Measurements from ENCODE around the gene POLG2. TPM values are rescaled to one million over a fixed set of nuclear protein-coding genes. Genes with fewer than 3 reads are reported as not detected.
"Not testable (repeated sequence)": the region's sequence is repeated elsewhere in the genome, so short reads cannot be mapped to it uniquely, and the experiment has no call there.

The POLG2 gene
- total RNA-seq, 2 experiments from 2014 or later = 22.9 to 51.1 TPM

DNA sequence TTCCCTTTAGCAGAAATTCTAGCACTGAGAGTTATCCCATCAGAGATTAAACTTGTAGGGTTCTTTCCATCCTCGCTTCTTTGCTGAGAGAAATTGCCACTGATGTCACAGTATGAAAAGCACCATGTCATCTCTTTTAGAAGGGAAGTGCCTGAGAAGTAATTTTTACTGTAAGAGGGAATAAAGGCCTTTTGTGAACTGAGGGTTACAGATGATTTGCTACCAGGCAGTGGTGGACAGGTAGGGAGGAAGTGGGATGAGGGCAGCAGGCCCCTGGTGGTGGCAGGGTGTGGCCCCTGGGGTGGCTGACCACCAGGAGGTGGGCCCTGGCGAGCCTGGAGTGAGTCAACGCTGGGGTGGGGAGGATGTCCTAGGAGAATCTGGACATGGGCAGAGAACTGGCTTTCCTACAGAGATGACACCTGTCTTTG lies 54.3 kb downstream of the POLG2 start:
- ChIA-PET CTCF (ENCODE audit: unreplicated experiment) (no interaction called here), POLR2A (interaction anchor here (1.1 kb wide), 1 partner anchor 14 kb away, joined by 4 read pairs; no protein-coding TSS in a partner anchor)
- H4K20me1 ChIP-seq (ENCODE audit: insufficient read depth, low read length) = no peaks in the 10 kb centered on the region
- no peaks in the 10 kb centered on the region for H3K79me2 ChIP-seq (ENCODE audit: insufficient read depth, low read depth, low read length)
- peaks cover under 1% of the 10 kb centered on the region for H3K4me1 ChIP-seq (ENCODE audit: insufficient read depth, low read length, poor library complexity, severe bottlenecking)
- H2AFZ ChIP-seq (ENCODE audit: low read length) = no peak overlapping the region
- no peak overlapping the region for H3K27ac ChIP-seq (ENCODE audit: low read depth, low read length, poor library complexity, severe bottlenecking)
- intact Hi-C loops (cut with micrococcal nuclease; ENCODE audit: unreplicated experiment) = no loop called here
- no peak for DNase-seq (ENCODE audit: low spot score)
- TF ChIP-seq, protein P1, sequence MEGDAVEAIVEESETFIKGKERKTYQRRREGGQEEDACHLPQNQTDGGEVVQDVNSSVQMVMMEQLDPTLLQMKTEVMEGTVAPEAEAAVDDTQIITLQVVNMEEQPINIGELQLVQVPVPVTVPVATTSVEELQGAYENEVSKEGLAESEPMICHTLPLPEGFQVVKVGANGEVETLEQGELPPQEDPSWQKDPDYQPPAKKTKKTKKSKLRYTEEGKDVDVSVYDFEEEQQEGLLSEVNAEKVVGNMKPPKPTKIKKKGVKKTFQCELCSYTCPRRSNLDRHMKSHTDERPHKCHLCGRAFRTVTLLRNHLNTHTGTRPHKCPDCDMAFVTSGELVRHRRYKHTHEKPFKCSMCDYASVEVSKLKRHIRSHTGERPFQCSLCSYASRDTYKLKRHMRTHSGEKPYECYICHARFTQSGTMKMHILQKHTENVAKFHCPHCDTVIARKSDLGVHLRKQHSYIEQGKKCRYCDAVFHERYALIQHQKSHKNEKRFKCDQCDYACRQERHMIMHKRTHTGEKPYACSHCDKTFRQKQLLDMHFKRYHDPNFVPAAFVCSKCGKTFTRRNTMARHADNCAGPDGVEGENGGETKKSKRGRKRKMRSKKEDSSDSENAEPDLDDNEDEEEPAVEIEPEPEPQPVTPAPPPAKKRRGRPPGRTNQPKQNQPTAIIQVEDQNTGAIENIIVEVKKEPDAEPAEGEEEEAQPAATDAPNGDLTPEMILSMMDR (conservative IDR thresholded peaks at IDR 0.05; ENCODE audit: low read length) = no peak
- TF ChIP-seq EZH2phosphoT487 (IDR thresholded peaks at IDR 0.05; ENCODE audit: borderline replicate concordance, low read depth, low read length) = no peak
- H3K9me3 ChIP-seq (ENCODE audit: low read length) = peaks cover 23% of the 10 kb centered on the region
- H3K4me3 ChIP-seq (ENCODE audit: low read depth, low read length, poor library complexity, severe bottlenecking) = no peak overlapping the region
- H3K36me3 ChIP-seq (ENCODE audit: insufficient read depth, low read length) = no peaks in the 10 kb centered on the region
- no TSS peak for BruUV-seq (replicated peaks)
- no peak overlapping the region for H3K4me2 ChIP-seq (ENCODE audit: low read length)
- H3K9me2 ChIP-seq (ENCODE audit: insufficient read depth, low read length) = no peaks in the 10 kb centered on the region

DNA sequence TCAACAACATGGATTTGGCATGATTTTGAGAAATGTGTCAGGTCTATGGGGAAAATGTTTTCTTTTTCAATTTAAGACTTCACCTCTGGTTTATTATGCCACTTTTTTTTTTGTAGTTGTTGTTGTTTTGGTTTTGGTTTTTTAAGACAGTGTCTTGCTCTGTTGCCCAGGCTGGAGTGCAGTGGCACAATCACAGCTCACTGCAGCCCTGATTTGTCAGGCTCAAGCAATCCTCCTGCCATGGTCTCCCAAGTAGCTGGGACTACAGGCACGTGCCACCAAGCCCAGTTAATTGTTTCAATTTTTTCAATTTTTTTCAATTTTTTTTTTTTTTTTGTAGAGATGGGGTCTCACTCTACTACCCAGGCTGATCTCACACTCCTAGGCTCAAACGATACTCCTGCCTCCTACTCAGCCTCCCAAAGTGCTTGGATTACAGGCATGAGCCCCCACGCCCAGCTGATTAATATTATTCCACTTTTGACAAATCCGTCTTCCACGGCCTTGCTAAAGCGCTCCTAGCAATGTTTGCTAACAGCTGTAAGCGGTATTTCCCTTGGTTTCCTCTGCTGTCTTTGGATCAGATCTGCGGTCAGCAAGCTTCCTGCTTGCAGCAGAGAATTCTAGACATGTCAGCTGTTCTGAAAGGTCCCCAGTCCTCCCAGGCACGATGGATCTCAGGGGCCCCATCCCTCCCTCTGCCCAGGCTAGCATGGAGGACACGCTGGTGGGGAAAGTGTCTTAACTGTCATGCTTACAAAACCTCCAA lies 54.9 kb downstream of the POLG2 start:
- Histone ChIP-seq H4K20me1 (ENCODE audit: insufficient read depth, low read length) (no peaks in the 10 kb centered on the region), H3K4me3 (ENCODE audit: low read depth, low read length, poor library complexity, severe bottlenecking) (no peak overlapping the region), H3K9me2 (ENCODE audit: insufficient read depth, low read length) (no peaks in the 10 kb centered on the region), H3K4me1 (ENCODE audit: insufficient read depth, low read length, poor library complexity, severe bottlenecking) (no peaks in the 10 kb centered on the region), H2AFZ (ENCODE audit: low read length) (no peak overlapping the region), H3K27ac (ENCODE audit: low read depth, low read length, poor library complexity, severe bottlenecking) (no peak overlapping the region), H3K4me2 (ENCODE audit: low read length) (no peak overlapping the region), H3K9me3 (ENCODE audit: low read length) (peaks cover 29% of the 10 kb centered on the region), H3K79me2 (ENCODE audit: insufficient read depth, low read depth, low read length) (no peaks in the 10 kb centered on the region), H3K36me3 (ENCODE audit: insufficient read depth, low read length) (no peaks in the 10 kb centered on the region)
- DNase-seq (ENCODE audit: low spot score) = no peak
- TF ChIP-seq, protein P1 (conservative IDR thresholded peaks at IDR 0.05; ENCODE audit: low read length) = no peak
- no peak for TF ChIP-seq EZH2phosphoT487 (IDR thresholded peaks at IDR 0.05; ENCODE audit: borderline replicate concordance, low read depth, low read length)
- POLR2A ChIA-PET = interaction anchor here (0.7 kb wide), 1 partner anchor 361 kb away, joined by 3 read pairs; no protein-coding TSS in a partner anchor
- intact Hi-C loops (cut with micrococcal nuclease; ENCODE audit: unreplicated experiment) = no loop called here
- BruUV-seq (replicated peaks) = no TSS peak
- CTCF ChIA-PET (ENCODE audit: unreplicated experiment) = no interaction called here

DNA sequence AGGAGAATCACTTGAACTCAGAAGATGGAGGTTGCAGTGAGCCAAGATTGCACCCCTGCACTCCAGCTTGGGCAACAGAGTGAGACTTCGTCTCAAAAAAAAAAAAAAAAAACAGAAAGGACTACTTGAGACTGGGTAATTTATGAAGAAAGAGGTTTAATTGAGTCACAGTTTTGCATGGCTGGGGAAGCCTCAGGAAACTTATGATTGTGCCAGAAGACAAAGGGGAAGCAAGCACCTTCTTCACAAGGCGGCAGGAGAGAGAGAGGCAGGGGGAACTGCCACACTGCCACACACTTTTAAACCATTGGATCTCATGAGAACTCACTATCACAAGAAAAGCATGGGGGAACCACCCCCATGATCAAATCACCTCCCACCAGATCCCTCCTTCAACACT lies 56.9 kb downstream of the POLG2 start:
- TF ChIP-seq EZH2phosphoT487 (IDR thresholded peaks at IDR 0.05; ENCODE audit: borderline replicate concordance, low read depth, low read length) = no peak
- TF ChIP-seq, protein P1 (conservative IDR thresholded peaks at IDR 0.05; ENCODE audit: low read length) = no peak
- H3K79me2 ChIP-seq (ENCODE audit: insufficient read depth, low read depth, low read length) = no peaks in the 10 kb centered on the region
- no peak overlapping the region for H3K4me2 ChIP-seq (ENCODE audit: low read length)
- no peak overlapping the region for H2AFZ ChIP-seq (ENCODE audit: low read length)
- no peaks in the 10 kb centered on the region for H4K20me1 ChIP-seq (ENCODE audit: insufficient read depth, low read length)
- ChIA-PET CTCF (ENCODE audit: unreplicated experiment) (no interaction called here), POLR2A (interaction anchor here (0.6 to 0.7 kb wide), 2 partner anchors 9 to 16 kb away, joined by 3 read pairs; partner anchors contain the start of gene MILR1)
- no peaks in the 10 kb centered on the region for H3K9me2 ChIP-seq (ENCODE audit: insufficient read depth, low read length)
- H3K4me3 ChIP-seq (ENCODE audit: low read depth, low read length, poor library complexity, severe bottlenecking) = no peak overlapping the region
- no peaks in the 10 kb centered on the region for H3K36me3 ChIP-seq (ENCODE audit: insufficient read depth, low read length)
- DNase-seq (ENCODE audit: low spot score) = no peak
- H3K4me1 ChIP-seq (ENCODE audit: insufficient read depth, low read length, poor library complexity, severe bottlenecking) = no peaks in the 10 kb centered on the region
- H3K9me3 ChIP-seq (ENCODE audit: low read length) = peaks cover 37% of the 10 kb centered on the region
- no TSS peak for BruUV-seq (replicated peaks)
- intact Hi-C loops (cut with micrococcal nuclease; ENCODE audit: unreplicated experiment) = no loop called here
- H3K27ac ChIP-seq (ENCODE audit: low read depth, low read length, poor library complexity, severe bottlenecking) = no peak overlapping the region

DNA sequence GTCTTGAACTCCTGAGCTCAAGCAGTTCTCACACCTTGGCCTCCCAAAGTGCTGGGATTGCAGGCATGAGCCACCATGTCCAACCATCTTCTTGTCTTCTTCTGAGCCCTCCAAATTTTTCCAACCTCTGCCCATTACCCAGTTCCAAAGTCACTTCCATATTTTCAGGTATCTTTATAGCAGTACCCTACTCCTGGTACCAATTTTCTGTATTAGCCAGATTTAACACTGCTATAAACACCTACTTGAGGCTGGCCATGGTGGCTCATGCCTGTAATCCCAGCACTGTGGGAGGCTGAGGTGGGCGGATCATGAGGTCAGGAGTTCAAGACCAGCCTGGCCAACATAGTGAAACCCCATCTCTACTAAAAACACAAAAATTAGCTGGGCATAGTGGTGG lies 57.3 kb downstream of the POLG2 start:
- H3K4me2 ChIP-seq (ENCODE audit: low read length); H3K27ac ChIP-seq (ENCODE audit: low read depth, low read length, poor library complexity, severe bottlenecking); intact Hi-C loops (cut with micrococcal nuclease; ENCODE audit: unreplicated experiment); H3K9me2 ChIP-seq (ENCODE audit: insufficient read depth, low read length); H3K36me3 ChIP-seq (ENCODE audit: insufficient read depth, low read length); DNase-seq (ENCODE audit: low spot score); CTCF ChIA-PET (ENCODE audit: unreplicated experiment); BruUV-seq (replicated peaks); H3K4me1 ChIP-seq (ENCODE audit: insufficient read depth, low read length, poor library complexity, severe bottlenecking); H2AFZ ChIP-seq (ENCODE audit: low read length); H3K4me3 ChIP-seq (ENCODE audit: low read depth, low read length, poor library complexity, severe bottlenecking); H4K20me1 ChIP-seq (ENCODE audit: insufficient read depth, low read length); H3K79me2 ChIP-seq (ENCODE audit: insufficient read depth, low read depth, low read length): not testable (repeated sequence)
- POLR2A ChIA-PET = interaction anchor here (0.7 kb wide), 1 partner anchor 17 kb away, joined by 3 read pairs; no protein-coding TSS in a partner anchor
- H3K9me3 ChIP-seq (ENCODE audit: low read length) = peaks cover 41% of the 10 kb centered on the region

Measured in OCI-LY7 (cell line).